Neural crest cell (in vitro differentiated cells): ENCODE measurements around the gene SCEL. TPM values are rescaled to one million over a fixed set of nuclear protein-coding genes. Genes with fewer than 3 reads are reported as not detected.

Experiments used
- DNase-seq: peaks from one replicate; pipeline ENCODE4 v3.0.0; 2021; ENCODE audit warnings: low read depth, mixed read lengths, low spot score
- H3K27ac Mint-ChIP-seq: one replicate; pipeline ENCODE4 v1.8.0; 2021; ENCODE audit warnings: mild to moderate bottlenecking, mixed read lengths; ENCODE audit not compliant: unreplicated experiment
- H3K27me3 Mint-ChIP-seq: 2 replicates; pipeline ENCODE4 v1.8.0; 2021; ENCODE audit warnings: low read depth, mild to moderate bottlenecking, mixed read lengths
- H3K36me3 Mint-ChIP-seq: 2 replicates; pipeline ENCODE4 v1.8.0; 2021; ENCODE audit warnings: low read depth, mild to moderate bottlenecking, mixed read lengths
- H3K4me1 Mint-ChIP-seq: 2 replicates; pipeline ENCODE4 v1.8.0; 2021; ENCODE audit warnings: mixed read lengths
- H3K4me3 Mint-ChIP-seq: one replicate; pipeline ENCODE4 v1.8.0; 2021; ENCODE audit warnings: mild to moderate bottlenecking, mixed read lengths
- H3K9me3 Mint-ChIP-seq: 2 replicates; pipeline ENCODE4 v1.8.0; 2021; ENCODE audit warnings: mixed read lengths
- total RNA-seq: library from RNA; stranded (reverse); gene quantifications from 2 replicates; pipeline ENCODE4 v1.2.1, GENCODE V29; 2021
- TF ChIP-seq, protein P1 (sequence below): fragments of 200-600 bp; sonication (generic); conservative IDR thresholded peaks from 2 replicates; pipeline ENCODE4 v1.5.0; 2021; ENCODE audit warnings: antibody characterized with exemption, mild to moderate bottlenecking

Gene SCEL
- total RNA-seq, 1 donor from 2014 or later, result not detected

DNA sequence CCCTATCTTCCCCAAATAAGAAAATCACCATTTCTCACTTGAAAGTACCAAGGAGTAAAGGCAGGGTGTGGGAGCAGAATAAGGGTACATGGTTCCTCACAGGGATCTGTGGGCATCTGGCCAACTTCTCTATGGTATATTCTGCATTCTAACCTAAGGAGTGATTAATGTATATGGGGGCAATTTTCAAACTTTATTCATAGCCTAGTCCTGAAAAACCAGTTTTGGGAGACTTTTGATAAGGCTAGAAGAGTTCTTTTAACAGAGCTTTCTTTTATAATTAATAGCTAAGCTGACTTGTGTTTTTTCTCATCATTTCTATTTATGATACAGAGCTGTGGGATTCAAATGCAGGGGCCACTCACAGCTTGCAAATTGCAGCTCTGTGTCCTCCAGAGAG is 852 bp downstream of the SCEL start:
- H3K27me3 Mint-ChIP-seq, result no peaks in the 10 kb centered on the region
- no peaks in the 10 kb centered on the region for H3K9me3 Mint-ChIP-seq
- no peak for DNase-seq

DNA sequence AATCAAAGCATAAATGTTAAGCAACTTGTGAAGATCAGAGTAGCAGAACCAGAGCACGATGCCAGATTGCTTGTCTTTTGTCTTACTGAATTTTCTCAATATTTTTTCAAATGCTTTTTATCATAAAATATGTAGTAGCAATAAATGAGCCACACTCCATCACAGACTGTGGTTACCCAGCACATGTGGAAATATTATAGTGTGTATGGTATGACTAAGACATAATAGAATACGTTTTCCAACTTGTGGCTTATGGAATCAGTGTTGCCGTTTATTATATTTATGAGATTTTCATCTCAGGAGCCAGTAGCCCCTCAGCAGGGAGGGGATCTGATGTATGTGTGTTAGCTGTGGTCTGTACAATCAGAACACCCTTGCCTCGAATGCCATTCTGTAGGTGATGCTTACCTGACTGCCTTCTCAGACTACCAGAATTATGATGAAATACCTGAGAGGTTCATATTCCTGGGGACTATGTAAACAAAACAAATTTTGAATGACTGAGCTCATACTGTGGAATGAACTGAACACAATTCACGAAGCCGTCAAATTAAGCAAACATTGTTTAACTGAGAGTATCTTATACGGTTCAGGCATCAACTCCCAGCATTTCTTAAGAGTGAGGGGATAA is 1.9 kb downstream of the SCEL start:
- DNase-seq, result no peak
- H3K36me3 Mint-ChIP-seq, result no peaks in the 10 kb centered on the region
- no peaks in the 10 kb centered on the region for H3K4me1 Mint-ChIP-seq
- no peaks in the 10 kb centered on the region for H3K27me3 Mint-ChIP-seq
- no peak overlapping the region for H3K4me3 Mint-ChIP-seq
- no peak overlapping the region for H3K27ac Mint-ChIP-seq
- H3K9me3 Mint-ChIP-seq, result no peaks in the 10 kb centered on the region
- TF ChIP-seq, protein P1, sequence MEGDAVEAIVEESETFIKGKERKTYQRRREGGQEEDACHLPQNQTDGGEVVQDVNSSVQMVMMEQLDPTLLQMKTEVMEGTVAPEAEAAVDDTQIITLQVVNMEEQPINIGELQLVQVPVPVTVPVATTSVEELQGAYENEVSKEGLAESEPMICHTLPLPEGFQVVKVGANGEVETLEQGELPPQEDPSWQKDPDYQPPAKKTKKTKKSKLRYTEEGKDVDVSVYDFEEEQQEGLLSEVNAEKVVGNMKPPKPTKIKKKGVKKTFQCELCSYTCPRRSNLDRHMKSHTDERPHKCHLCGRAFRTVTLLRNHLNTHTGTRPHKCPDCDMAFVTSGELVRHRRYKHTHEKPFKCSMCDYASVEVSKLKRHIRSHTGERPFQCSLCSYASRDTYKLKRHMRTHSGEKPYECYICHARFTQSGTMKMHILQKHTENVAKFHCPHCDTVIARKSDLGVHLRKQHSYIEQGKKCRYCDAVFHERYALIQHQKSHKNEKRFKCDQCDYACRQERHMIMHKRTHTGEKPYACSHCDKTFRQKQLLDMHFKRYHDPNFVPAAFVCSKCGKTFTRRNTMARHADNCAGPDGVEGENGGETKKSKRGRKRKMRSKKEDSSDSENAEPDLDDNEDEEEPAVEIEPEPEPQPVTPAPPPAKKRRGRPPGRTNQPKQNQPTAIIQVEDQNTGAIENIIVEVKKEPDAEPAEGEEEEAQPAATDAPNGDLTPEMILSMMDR, result no peak

More for the DNA sequence above, 852 bp downstream of the SCEL start:
- no peak overlapping the region for H3K27ac Mint-ChIP-seq
- no peaks in the 10 kb centered on the region for H3K36me3 Mint-ChIP-seq
- H3K4me1 Mint-ChIP-seq, result no peaks in the 10 kb centered on the region
- TF ChIP-seq, protein P1, result no peak
- no peak overlapping the region for H3K4me3 Mint-ChIP-seq

DNA sequence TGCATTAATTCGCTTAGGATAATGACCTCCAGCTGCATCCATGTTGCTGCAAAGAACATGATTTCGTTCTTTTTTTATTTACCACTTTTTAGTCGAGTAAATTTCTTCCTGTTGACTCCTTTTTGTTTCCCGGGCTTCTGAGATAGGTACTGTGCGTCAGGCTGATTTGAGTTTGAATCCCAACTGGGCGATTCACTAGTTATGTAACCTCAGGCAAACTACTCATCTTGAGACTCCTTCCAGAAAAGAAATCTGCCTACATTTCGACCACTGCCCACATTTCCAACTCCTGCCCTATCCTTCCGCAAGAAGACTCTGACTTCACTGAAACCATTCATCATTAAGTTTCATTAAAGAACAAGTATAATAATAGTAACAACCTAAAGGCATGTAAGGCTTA is 8.2 kb downstream of the SCEL start:
- peaks cover 2% of the 10 kb centered on the region for H3K27me3 Mint-ChIP-seq
- no peak for DNase-seq
- H3K36me3 Mint-ChIP-seq, result no peaks in the 10 kb centered on the region
- TF ChIP-seq, protein P1, result no peak
- H3K27ac Mint-ChIP-seq, result no peak overlapping the region
- H3K4me3 Mint-ChIP-seq, result no peak overlapping the region
- H3K4me1 Mint-ChIP-seq, result no peaks in the 10 kb centered on the region
- H3K9me3 Mint-ChIP-seq, result no peaks in the 10 kb centered on the region

DNA sequence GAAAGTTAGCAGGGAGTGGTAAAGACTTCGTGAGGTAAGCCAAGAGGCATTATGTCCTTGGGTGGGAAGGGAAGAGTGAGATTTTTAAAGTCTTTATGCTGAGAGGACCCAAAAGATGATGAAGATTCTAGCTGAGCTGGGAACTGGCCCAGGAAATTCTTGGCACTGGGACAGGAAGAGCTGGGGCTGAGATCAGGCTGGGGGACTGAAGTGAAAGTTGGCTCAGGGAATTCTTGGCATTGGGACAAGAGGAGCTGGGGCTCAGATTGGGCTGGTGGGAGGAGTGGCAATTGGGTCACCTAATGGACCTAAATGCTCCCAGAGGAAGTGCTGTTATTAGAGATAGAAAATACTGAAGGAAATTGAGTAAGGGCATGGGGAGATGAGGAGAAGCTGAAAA is 8.8 kb downstream of the SCEL start:
- TF ChIP-seq, protein P1, result no peak
- Mint-ChIP-seq H3K4me3 (no peak overlapping the region), H3K4me1 (no peaks in the 10 kb centered on the region), H3K9me3 (no peaks in the 10 kb centered on the region), H3K27me3 (peaks cover 2% of the 10 kb centered on the region), H3K27ac (no peak overlapping the region), H3K36me3 (no peaks in the 10 kb centered on the region)
- DNase-seq, result no peak

DNA sequence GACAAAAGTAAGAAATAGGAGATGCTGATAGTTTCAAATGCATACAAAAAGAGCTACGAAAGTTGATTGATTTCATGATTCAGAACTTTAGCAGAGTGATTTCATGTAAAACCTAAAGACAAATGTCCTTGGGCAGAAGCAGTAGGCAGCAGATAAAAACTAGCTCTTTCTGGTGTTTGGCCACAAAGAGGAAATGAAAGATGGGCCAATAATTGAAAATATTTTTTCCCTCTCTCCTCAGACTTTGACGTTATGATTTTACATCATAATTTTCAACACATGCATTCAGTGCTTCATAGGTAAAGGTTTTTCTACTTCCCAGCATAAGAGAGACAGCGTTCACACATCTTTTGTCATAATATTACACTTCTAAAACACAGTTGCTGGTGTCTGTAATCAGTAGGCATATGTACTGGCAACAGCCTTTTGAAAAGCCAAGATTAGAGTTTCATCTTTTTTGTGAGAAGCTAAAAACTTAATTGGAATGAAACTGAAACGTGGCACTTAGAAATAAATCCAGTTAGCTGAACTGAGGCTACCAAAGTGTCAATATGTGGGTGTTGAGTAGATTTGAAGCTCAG is 9.3 kb downstream of the SCEL start:
- Mint-ChIP-seq H3K27ac (no peak overlapping the region), H3K9me3 (no peaks in the 10 kb centered on the region), H3K27me3 (peaks cover 2% of the 10 kb centered on the region), H3K4me1 (no peaks in the 10 kb centered on the region), H3K36me3 (no peaks in the 10 kb centered on the region), H3K4me3 (no peak overlapping the region)
- TF ChIP-seq, protein P1, result no peak
- no peak for DNase-seq
